ENCODE measurements around the gene CREBRF. TPM values are rescaled to one million over a fixed set of nuclear protein-coding genes. Genes with fewer than 3 reads are reported as not detected.
A peak's percentile ranks its signal among the peaks of the same experiment; 100 is the strongest.

Gene CREBRF
- total and polyA plus RNA-seq, 9 of the 15 experiments (the other 6 are each of a cell fraction or from before 2014, with no cell fraction given): 1.1 to 4.9 (median 2.9) TPM

GRCh38 chr5:173029499-173029921 is 26.6 kb upstream of the CREBRF start (continued):
- TF ChIP-seq REST (IDR thresholded peaks at IDR 0.05; ENCODE audit: borderline replicate concordance) (peak; percentile 55), REST (CRISPR knock-in tag; IDR thresholded peaks at IDR 0.05; ENCODE audit: low read depth) (no peak), MYC (IDR thresholded peaks at IDR 0.05; ENCODE audit: low read depth, low read length) (no peak), MYC (CRISPR knock-in tag; IDR thresholded peaks at IDR 0.05; ENCODE audit: borderline replicate concordance, low read depth) (no peak), HMBOX1 (IDR thresholded peaks at IDR 0.05) (peak; percentile 90), MAFF (IDR thresholded peaks at IDR 0.05; ENCODE audit: low read length) (no peak), POLR2AphosphoS5 (IDR thresholded peaks at IDR 0.05; ENCODE audit: control insufficient read depth, insufficient read depth, low read depth, low read length) (peak; percentile 46; the same call in 1 of the 2 replicates), ZBTB11 (CRISPR knock-in tag; IDR thresholded peaks at IDR 0.05) (no peak), CBFA2T3 (IDR thresholded peaks at IDR 0.05) (peak; percentile 80), PBX2 (CRISPR knock-in tag; IDR thresholded peaks at IDR 0.05; ENCODE audit: low read depth) (no peak), PBX2 (tag; conservative IDR thresholded peaks at IDR 0.05; ENCODE audit: low read depth) (peak; percentile 43), EP300 (IDR thresholded peaks at IDR 0.05; ENCODE audit: low read length) (0 out of 2 replicates have a peak, but pooled peaks have one; percentile 34), GATA2 (CRISPR knock-in tag; IDR thresholded peaks at IDR 0.05) (0 out of 2 replicates have a peak, but pooled peaks have one; percentile 17)
